IMR-90 (cell line): Measurements from ENCODE around the gene TTC28.

Experiments used
- BHLHE40 ChIP-seq: fragments of 150-350 bp; IDR thresholded peaks from 2 replicates; pipeline ENCODE4 v1.6.1; 2016; ENCODE audit warnings: mild to moderate bottlenecking, low read depth, low read length
- CHD1 ChIP-seq: IDR thresholded peaks from 2 replicates; pipeline ENCODE4 v1.6.1; 2012; ENCODE audit warnings: low read depth, low read length, improper control_type of control experiment
- MAFK ChIP-seq: IDR thresholded peaks from 2 replicates; pipeline ENCODE4 v1.6.1; 2012; ENCODE audit warnings: low read depth, low read length, improper control_type of control experiment
- NFE2L2 ChIP-seq: fragments of 150-350 bp; IDR thresholded peaks from 2 replicates; pipeline ENCODE4 v1.6.1; 2016; ENCODE audit warnings: low read depth, mild to moderate bottlenecking, low read length
- POLR2A ChIP-seq: IDR thresholded peaks from 2 replicates; pipeline ENCODE4 v1.6.1; 2012; ENCODE audit warnings: mild to moderate bottlenecking, low read depth, low read length
- RAD21 ChIP-seq: IDR thresholded peaks from 2 replicates; pipeline ENCODE4 v1.6.1; 2012; ENCODE audit warnings: low read length, improper control_type of control experiment
- RCOR1 ChIP-seq: IDR thresholded peaks from 2 replicates; pipeline ENCODE4 v1.6.1; 2012; ENCODE audit warnings: mild to moderate bottlenecking, low read length, improper control_type of control experiment; ENCODE audit not compliant: insufficient replicate concordance
- SMC3 ChIP-seq: fragments of 150-350 bp; IDR thresholded peaks from 2 replicates; pipeline ENCODE4 v1.6.1; 2016; ENCODE audit warnings: low read depth, mild to moderate bottlenecking, antibody characterized with exemption, low read length, moderate library complexity
- TF ChIP-seq, protein P1 (sequence below): conservative IDR thresholded peaks from 2 replicates; pipeline ENCODE4 v1.5.1; 2012; ENCODE audit warnings: mild to moderate bottlenecking, low read depth, low read length, improper control_type of control experiment
- TF ChIP-seq, protein P2 (sequence below): fragments of 150-350 bp; IDR thresholded peaks from 2 replicates; pipeline ENCODE4 v1.6.1; 2016; ENCODE audit warnings: low read depth, mild to moderate bottlenecking, low read length, moderate library complexity, borderline replicate concordance
- TF ChIP-seq, protein P3 (sequence below): fragments of 150-350 bp; IDR thresholded peaks from 2 replicates; pipeline ENCODE4 v1.6.1; 2017; ENCODE audit warnings: mild to moderate bottlenecking, antibody characterized with exemption, low read length, low read depth

DNA sequence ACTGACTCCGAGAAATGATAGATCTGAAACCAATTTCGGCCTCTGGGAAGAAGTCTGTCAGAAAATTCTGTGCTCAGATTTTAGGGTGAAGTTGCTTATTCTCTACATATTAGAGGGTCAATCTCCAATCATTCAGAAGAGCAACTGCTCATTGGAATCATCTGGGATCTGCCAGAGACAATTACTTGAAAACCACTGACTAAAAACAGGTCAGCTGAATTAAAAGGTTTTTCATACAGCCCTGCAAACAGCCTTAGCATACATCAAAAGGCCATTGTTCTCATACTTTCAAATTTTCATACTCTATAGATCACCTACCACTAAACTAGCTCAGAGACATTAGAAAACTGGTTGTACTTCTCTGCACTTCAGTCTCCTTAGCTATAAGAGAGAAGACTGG lies 470.9 kb downstream of the TTC28 start:
- TF ChIP-seq, protein P1, sequence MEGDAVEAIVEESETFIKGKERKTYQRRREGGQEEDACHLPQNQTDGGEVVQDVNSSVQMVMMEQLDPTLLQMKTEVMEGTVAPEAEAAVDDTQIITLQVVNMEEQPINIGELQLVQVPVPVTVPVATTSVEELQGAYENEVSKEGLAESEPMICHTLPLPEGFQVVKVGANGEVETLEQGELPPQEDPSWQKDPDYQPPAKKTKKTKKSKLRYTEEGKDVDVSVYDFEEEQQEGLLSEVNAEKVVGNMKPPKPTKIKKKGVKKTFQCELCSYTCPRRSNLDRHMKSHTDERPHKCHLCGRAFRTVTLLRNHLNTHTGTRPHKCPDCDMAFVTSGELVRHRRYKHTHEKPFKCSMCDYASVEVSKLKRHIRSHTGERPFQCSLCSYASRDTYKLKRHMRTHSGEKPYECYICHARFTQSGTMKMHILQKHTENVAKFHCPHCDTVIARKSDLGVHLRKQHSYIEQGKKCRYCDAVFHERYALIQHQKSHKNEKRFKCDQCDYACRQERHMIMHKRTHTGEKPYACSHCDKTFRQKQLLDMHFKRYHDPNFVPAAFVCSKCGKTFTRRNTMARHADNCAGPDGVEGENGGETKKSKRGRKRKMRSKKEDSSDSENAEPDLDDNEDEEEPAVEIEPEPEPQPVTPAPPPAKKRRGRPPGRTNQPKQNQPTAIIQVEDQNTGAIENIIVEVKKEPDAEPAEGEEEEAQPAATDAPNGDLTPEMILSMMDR = no peak
- TF ChIP-seq MAFK = no peak
- TF ChIP-seq RAD21 = no peak
- TF ChIP-seq, protein P2, sequence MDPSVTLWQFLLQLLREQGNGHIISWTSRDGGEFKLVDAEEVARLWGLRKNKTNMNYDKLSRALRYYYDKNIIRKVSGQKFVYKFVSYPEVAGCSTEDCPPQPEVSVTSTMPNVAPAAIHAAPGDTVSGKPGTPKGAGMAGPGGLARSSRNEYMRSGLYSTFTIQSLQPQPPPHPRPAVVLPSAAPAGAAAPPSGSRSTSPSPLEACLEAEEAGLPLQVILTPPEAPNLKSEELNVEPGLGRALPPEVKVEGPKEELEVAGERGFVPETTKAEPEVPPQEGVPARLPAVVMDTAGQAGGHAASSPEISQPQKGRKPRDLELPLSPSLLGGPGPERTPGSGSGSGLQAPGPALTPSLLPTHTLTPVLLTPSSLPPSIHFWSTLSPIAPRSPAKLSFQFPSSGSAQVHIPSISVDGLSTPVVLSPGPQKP = no peak
- no peak for TF ChIP-seq CHD1
- no peak for TF ChIP-seq POLR2A
- no peak for TF ChIP-seq SMC3
- no peak for TF ChIP-seq BHLHE40
- TF ChIP-seq NFE2L2 = no peak
- TF ChIP-seq, protein P3, sequence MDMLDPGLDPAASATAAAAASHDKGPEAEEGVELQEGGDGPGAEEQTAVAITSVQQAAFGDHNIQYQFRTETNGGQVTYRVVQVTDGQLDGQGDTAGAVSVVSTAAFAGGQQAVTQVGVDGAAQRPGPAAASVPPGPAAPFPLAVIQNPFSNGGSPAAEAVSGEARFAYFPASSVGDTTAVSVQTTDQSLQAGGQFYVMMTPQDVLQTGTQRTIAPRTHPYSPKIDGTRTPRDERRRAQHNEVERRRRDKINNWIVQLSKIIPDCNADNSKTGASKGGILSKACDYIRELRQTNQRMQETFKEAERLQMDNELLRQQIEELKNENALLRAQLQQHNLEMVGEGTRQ = no peak
- TF ChIP-seq RCOR1 = no peak
